PFSK-1 (cell line): ENCODE data around the gene SEMA3F.

Experiments
- POLR2AphosphoS5 ChIP-seq: IDR thresholded peaks from 2 replicates; pipeline ENCODE4 v1.6.1; 2012; ENCODE audit warnings: low read depth, mild to moderate bottlenecking, control low read depth, low read length, moderate library complexity
- TAF1 ChIP-seq: IDR thresholded peaks from 2 replicates; pipeline ENCODE4 v1.6.1; 2012; ENCODE audit warnings: low read length, control low read depth, borderline replicate concordance; ENCODE audit not compliant: insufficient read depth

GRCh38 chr3:50169232-50169832 lies 14.2 kb downstream of the SEMA3F start:
- TF ChIP-seq POLR2AphosphoS5 (no peak), TAF1 (no peak)
